Upper lobe of left lung (tissue), 6 donors: ENCODE measurements around the gene CCL28. TPM values are rescaled to one million over a fixed set of nuclear protein-coding genes. Genes with fewer than 3 reads are reported as not detected.
A peak's percentile ranks its signal among the peaks of the same experiment; 100 is the strongest.

Experiments used
- ATAC-seq, 2 donors: fragments of 200-7000 bp; cut with Tn5 transposase; one replicate each; pipeline ENCODE4 v1.9.1; 2022; ENCODE audit warnings: mild to moderate bottlenecking in 2 of 2, moderate library complexity in 2 of 2; ENCODE audit not compliant: low FRiP score in 2 of 2
- DNase-seq, 2 donors: peaks; one replicate each; pipeline ENCODE4 v3.0.0-alpha.2; 2019 to 2020
- H3K27ac ChIP-seq, 4 donors: fragments of 200-600 bp; sonication (generic); one replicate each; pipeline ENCODE4 v1.5.1; 2016 to 2019
- H3K27me3 ChIP-seq, 4 donors: fragments of 200-600 bp; sonication (generic); one replicate each; pipeline ENCODE4 v1.5.1; 2017 to 2019
- H3K36me3 ChIP-seq, 4 donors: fragments of 200-600 bp; sonication (generic); one replicate each; pipeline ENCODE4 v1.5.1; 2016 to 2019
- H3K4me1 ChIP-seq, 4 donors: fragments of 200-600 bp; sonication (generic); one replicate each; pipeline ENCODE4 v1.5.1; 2018 to 2019
- H3K4me3 ChIP-seq, 4 donors: fragments of 200-600 bp; sonication (generic); one replicate each; pipeline ENCODE4 v1.5.1; 2017 to 2019; ENCODE audit warnings: mild to moderate bottlenecking in 2 of 4, moderate library complexity in 1 of 4
- H3K9me3 ChIP-seq, 4 donors: fragments of 200-600 bp; sonication (generic); one replicate each; pipeline ENCODE4 v1.5.1; 2018 to 2019
- CTCF ChIP-seq, 6 experiments: fragments of 450-650 bp in 4 of 6; fragments of 200-600 bp in 2 of 6; sonication (generic) in 2 of 6; IDR thresholded peaks; one replicate each; pipeline ENCODE4 v1.5.1; 2016 to 2019; ENCODE audit warnings: antibody characterized with exemption in 6 of 6
- EP300 ChIP-seq, 4 donors: sonication (generic); formaldehyde crosslinking; IDR thresholded peaks; one replicate each; pipeline ENCODE4 v1.5.1; 2017; ENCODE audit warnings: antibody characterized with exemption in 4 of 4, control low read depth in 2 of 4
- POLR2A ChIP-seq, 4 donors: fragments of 450-650 bp; IDR thresholded peaks; one replicate each; pipeline ENCODE4 v1.5.1; 2016 to 2017; ENCODE audit warnings: antibody characterized with exemption in 4 of 4, mild to moderate bottlenecking in 2 of 4
- POLR2AphosphoS5 ChIP-seq, 2 donors: sonication (generic); formaldehyde crosslinking; IDR thresholded peaks; one replicate each; pipeline ENCODE4 v1.5.1; 2017; ENCODE audit warnings: antibody characterized with exemption in 2 of 2
- WGBS, 2 donors: methylation state at CpG; one replicate each; pipeline ENCODE4 v1.1.5; 2017 to 2018; 5-methylcytosine and 5-hydroxymethylcytosine counted together
- total RNA-seq, 6 donors: library from RNA; depleted of rRNA in 4 of 6; stranded (reverse); fragments of >200 nt in 4 of 6; gene quantifications; one replicate each; pipeline versions ENCODE4 v1.1.0 to v1.2.1, GENCODE V29; 2016 to 2021
- donor health status: DM: no; HTN: no; CAD: no; lungs with moderate emphysema.
- donor health status: DM: no; HTN: yes; CAD: no; lungs with severe emphysema.

CCL28 gene
- total RNA-seq, 6 donors from 2014 or later = 1.1 to 9.4 (median 6.0) TPM

DNA sequence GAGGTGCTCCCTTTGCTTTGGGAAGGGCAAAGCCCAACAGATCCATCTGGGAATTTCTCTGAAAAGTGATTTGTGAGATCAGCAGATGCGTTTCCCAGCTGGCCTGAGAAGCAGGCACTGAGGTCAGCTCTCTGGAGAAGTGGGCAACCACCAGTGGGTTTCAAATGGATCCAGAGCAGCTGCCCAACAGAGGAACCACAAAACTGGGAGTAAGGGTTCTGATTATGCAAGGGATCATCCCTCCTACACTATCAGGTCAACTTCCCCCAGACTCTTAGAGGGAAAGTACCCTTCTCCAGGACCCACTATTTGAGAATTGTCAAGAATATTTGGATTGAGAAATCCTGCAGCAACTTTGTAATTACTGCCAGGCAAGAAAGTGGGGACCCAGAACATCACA lies 21.7 kb downstream of the CCL28 start:
- H3K4me3 ChIP-seq = no peak overlapping the region
- ATAC-seq (no peak), DNase-seq (no peak)
- no peaks in the 10 kb centered on the region for H3K9me3 ChIP-seq
- H3K27me3 ChIP-seq = no peaks in the 10 kb centered on the region
- no peak overlapping the region for H3K27ac ChIP-seq
- TF ChIP-seq POLR2A (IDR thresholded peaks at IDR 0.05) = no peak
- no peak for TF ChIP-seq CTCF (IDR thresholded peaks at IDR 0.05)
- TF ChIP-seq POLR2AphosphoS5 (IDR thresholded peaks at IDR 0.05) = no peak
- TF ChIP-seq EP300 (IDR thresholded peaks at IDR 0.05) = no peak
- 50 to 67% methylated on average over 1 of the region's 1 CpG for WGBS, 2 donors
- peaks cover 0 to 3% (median 0%) of the 10 kb centered on the region in 4 donors for H3K36me3 ChIP-seq
- no peaks in the 10 kb centered on the region for H3K4me1 ChIP-seq

GRCh38 chr5:43389679-43390329 lies 22.4 kb downstream of the CCL28 start:
- TF ChIP-seq CTCF (IDR thresholded peaks at IDR 0.05) (peak; percentile 57 to 86 (median 82)), EP300 (IDR thresholded peaks at IDR 0.05) (no peak), POLR2AphosphoS5 (IDR thresholded peaks at IDR 0.05) (peak in 1 of 2 donors; percentile 9)
- 29 to 30% methylated on average over 4 of the region's 4 CpGs for WGBS, 2 donors
- Histone ChIP-seq H3K9me3 (no peaks in the 10 kb centered on the region), H3K36me3 (peaks cover 0 to 3% (median 0%) of the 10 kb centered on the region in 4 donors), H3K4me1 (no peaks in the 10 kb centered on the region), H3K4me3 (no peak overlapping the region), H3K27me3 (no peaks in the 10 kb centered on the region), H3K27ac (no peak overlapping the region)
- DNase-seq (peak in 1 of 2 donors; percentile 58), ATAC-seq (peak; percentile 94 to 95)

DNA sequence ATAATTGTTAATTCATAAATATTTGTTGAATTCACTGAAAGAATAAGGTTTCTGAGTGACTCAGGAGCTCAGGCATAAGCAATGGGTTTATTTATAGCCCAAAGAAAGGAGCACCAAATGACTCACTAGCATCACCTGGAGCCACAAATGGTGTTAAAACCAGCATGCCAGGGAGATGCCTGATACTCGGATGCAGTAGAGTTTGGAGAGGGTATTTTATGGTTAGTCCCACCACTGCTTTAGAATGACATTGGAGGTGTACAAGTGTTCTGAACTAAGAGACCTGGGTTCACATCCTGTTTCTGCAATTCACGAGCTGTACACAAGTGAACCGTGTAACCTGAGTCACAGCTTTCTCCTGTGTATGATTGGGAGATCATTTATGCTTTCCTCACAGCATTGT lies 25.2 kb downstream of the CCL28 start:
- no peaks in the 10 kb centered on the region for H3K27me3 ChIP-seq
- no peak for TF ChIP-seq CTCF (IDR thresholded peaks at IDR 0.05)
- TF ChIP-seq POLR2AphosphoS5 (IDR thresholded peaks at IDR 0.05) = no peak
- no peak for TF ChIP-seq EP300 (IDR thresholded peaks at IDR 0.05)
- no peak for TF ChIP-seq POLR2A (IDR thresholded peaks at IDR 0.05)
- H3K4me1 ChIP-seq = no peaks in the 10 kb centered on the region
- WGBS, 2 donors = 63 to 74% methylated on average over 3 of the region's 3 CpGs
- no peak for DNase-seq
- no peaks in the 10 kb centered on the region for H3K9me3 ChIP-seq
- H3K36me3 ChIP-seq = peaks cover 0 to 3% (median 0%) of the 10 kb centered on the region in 4 donors
- no peak for ATAC-seq
- no peak overlapping the region for H3K4me3 ChIP-seq
- H3K27ac ChIP-seq = no peak overlapping the region

GRCh38 chr5:43376496-43377140 lies 35.6 kb downstream of the CCL28 start:
- TF ChIP-seq CTCF (IDR thresholded peaks at IDR 0.05) (no peak), POLR2AphosphoS5 (IDR thresholded peaks at IDR 0.05) (no peak), POLR2A (IDR thresholded peaks at IDR 0.05) (no peak), EP300 (IDR thresholded peaks at IDR 0.05) (no peak)
- H3K36me3 ChIP-seq = peaks cover 0 to 3% (median 0%) of the 10 kb centered on the region in 4 donors

More at GRCh38 chr5:43376496-43377140, 35.6 kb downstream of the CCL28 start:
- H3K9me3 ChIP-seq = no peaks in the 10 kb centered on the region
- H3K27me3 ChIP-seq = no peaks in the 10 kb centered on the region
- DNase-seq (no peak), ATAC-seq (no peak)
- no peak overlapping the region for H3K4me3 ChIP-seq
- H3K27ac ChIP-seq = no peak overlapping the region
- no peaks in the 10 kb centered on the region for H3K4me1 ChIP-seq
- 72 to 81% methylated on average over 1 of the region's 1 CpG for WGBS, 2 donors
